Sigmoid colon (tissue), 4 donors: Measurements from ENCODE around the gene METTL5.

Source experiments
- CTCF ChIP-seq, 4 experiments: fragments of 450-650 bp in 3 of 4; fragments of 200-600 bp in 1 of 4; IDR thresholded peaks; one replicate each; pipeline ENCODE4 v1.5.1; 2016 to 2019; ENCODE audit warnings: antibody characterized with exemption in 4 of 4, mild to moderate bottlenecking in 3 of 4, moderate library complexity in 2 of 4
- EP300 ChIP-seq, 4 donors: sonication (generic); formaldehyde crosslinking; IDR thresholded peaks; one replicate each; pipeline ENCODE4 v1.6.1; 2017; ENCODE audit warnings: antibody characterized with exemption in 4 of 4
- POLR2A ChIP-seq, 2 donors: fragments of 450-650 bp; IDR thresholded peaks; one replicate each; pipeline ENCODE4 v1.6.1; 2016; ENCODE audit warnings: antibody characterized with exemption in 2 of 2, mild to moderate bottlenecking in 2 of 2, moderate library complexity in 2 of 2
- POLR2AphosphoS5 ChIP-seq, 4 donors: sonication (generic); formaldehyde crosslinking; IDR thresholded peaks; one replicate each; pipeline ENCODE4 v1.6.1; 2017; ENCODE audit warnings: antibody characterized with exemption in 4 of 4

GRCh38 chr2:169790581-169790980, 34.1 kb downstream of the METTL5 start:
- TF ChIP-seq CTCF (IDR thresholded peaks at IDR 0.05), result no peak
- TF ChIP-seq POLR2A (IDR thresholded peaks at IDR 0.05), result no peak
- TF ChIP-seq EP300 (IDR thresholded peaks at IDR 0.05), result no peak
- peak in 1 of 4 donors; percentile 13 for TF ChIP-seq POLR2AphosphoS5 (IDR thresholded peaks at IDR 0.05)
